DMS79 (cell line): ENCODE measurements around the gene KDM4B.

Source experiments
- DNase-seq: peaks from one replicate; lab custom pipeline; 2025; lab: John Stamatoyannopoulos, UW

The KDM4B gene

GRCh38 chr19:5124111-5124855, 155.4 kb downstream of the KDM4B start:
- DNase-seq, result no peak

GRCh38 chr19:5125376-5125775, 156.5 kb downstream of the KDM4B start:
- no peak for DNase-seq

GRCh38 chr19:5125797-5126497, 157.0 kb downstream of the KDM4B start:
- no peak for DNase-seq

- DNase-seq, result no peak
Measured at GRCh38 chr19:5126498-5127223, 157.7 kb downstream of the KDM4B start.

GRCh38 chr19:5127717-5128116, 158.8 kb downstream of the KDM4B start:
- no peak for DNase-seq

- no peak for DNase-seq
Measured at GRCh38 chr19:5128251-5128935, 159.5 kb downstream of the KDM4B start.

- DNase-seq, result no peak
Measured at GRCh38 chr19:5128936-5129389, 160.1 kb downstream of the KDM4B start.

GRCh38 chr19:5129691-5130090, 160.8 kb downstream of the KDM4B start:
- no peak for DNase-seq

GRCh38 chr19:5130371-5131030, 161.6 kb downstream of the KDM4B start:
- no peak for DNase-seq

GRCh38 chr19:5131031-5131505, 162.2 kb downstream of the KDM4B start:
- no peak for DNase-seq

- no peak for DNase-seq
Measured at GRCh38 chr19:5131506-5132205, 162.7 kb downstream of the KDM4B start.

GRCh38 chr19:5132206-5132560, 163.3 kb downstream of the KDM4B start:
- DNase-seq, result peak; percentile 95

GRCh38 chr19:5132698-5133651, 164.1 kb downstream of the KDM4B start:
- DNase-seq, result no peak

GRCh38 chr19:5133986-5134595, 165.2 kb downstream of the KDM4B start:
- DNase-seq, result no peak

GRCh38 chr19:5134691-5135090, 165.8 kb downstream of the KDM4B start:
- no peak for DNase-seq

GRCh38 chr19:5136073-5136855, 167.4 kb downstream of the KDM4B start:
- DNase-seq, result no peak

- no peak for DNase-seq
Measured at GRCh38 chr19:5137114-5137513, 168.2 kb downstream of the KDM4B start.

- DNase-seq, result no peak
Measured at GRCh38 chr19:5137571-5138124, 168.7 kb downstream of the KDM4B start.
